ENCODE data around the gene C1orf21.

The C1orf21 gene

GRCh38 chr1:184416481-184416880 is 29.7 kb downstream of the C1orf21 start:
- no peak for TF ChIP-seq CTCF (conservative IDR thresholded peaks at IDR 0.05)
- H3K27ac ChIP-seq = no peak overlapping the region

GRCh38 chr1:184416946-184417345 is 30.1 kb downstream of the C1orf21 start:
- TF ChIP-seq CTCF (conservative IDR thresholded peaks at IDR 0.05) = no peak
- H3K27ac ChIP-seq = no peak overlapping the region

GRCh38 chr1:184417916-184418315 is 31.1 kb downstream of the C1orf21 start:
- no peak for TF ChIP-seq CTCF (conservative IDR thresholded peaks at IDR 0.05)
- H3K27ac ChIP-seq = no peak overlapping the region

- H3K27ac ChIP-seq = no peak overlapping the region
- TF ChIP-seq CTCF (conservative IDR thresholded peaks at IDR 0.05) = no peak
Observed at GRCh38 chr1:184418652-184419349, 32.0 kb downstream of the C1orf21 start.

- no peak overlapping the region for H3K27ac ChIP-seq
- TF ChIP-seq CTCF (conservative IDR thresholded peaks at IDR 0.05) = no peak
Observed at GRCh38 chr1:184419350-184420161, 32.7 kb downstream of the C1orf21 start.

- H3K27ac ChIP-seq = peak overlapping the region; percentile 73
- no peak for TF ChIP-seq CTCF (conservative IDR thresholded peaks at IDR 0.05)
Observed at GRCh38 chr1:184422490-184423233, 35.8 kb downstream of the C1orf21 start.

- no peak for TF ChIP-seq CTCF (conservative IDR thresholded peaks at IDR 0.05)
Observed at GRCh38 chr1:184423649-184424048, 36.8 kb downstream of the C1orf21 start.

More at GRCh38 chr1:184423649-184424048, 36.8 kb downstream of the C1orf21 start:
- peak overlapping the region; percentile 73 for H3K27ac ChIP-seq
